Body of pancreas (tissue), 4 donors: ENCODE results near the gene SENP8. TPM values are rescaled to one million over a fixed set of nuclear protein-coding genes. Genes with fewer than 3 reads are reported as not detected.
"Not testable (repeated sequence)": the region's sequence is repeated elsewhere in the genome, so short reads cannot be mapped to it uniquely, and the experiment has no call there.

Experiments used
- ATAC-seq: fragments of 150-250 bp; one replicate; pipeline ENCODE4 v1.9.1; 2016
- DNase-seq, 4 donors: peaks; one replicate each; pipeline ENCODE4 v3.0.0-alpha.2; 2019
- H3K27ac ChIP-seq, 4 donors: fragments of 200-600 bp; sonication (generic); 1 replicate in 3 of 4; 2 replicates in 1 of 4; pipeline versions ENCODE4 v1.5.1 to v1.6.1; 2016 to 2019; ENCODE audit warnings: mild to moderate bottlenecking in 1 of 4, mixed read lengths in 1 of 4, moderate library complexity in 1 of 4
- H3K27me3 ChIP-seq, 2 donors: fragments of 200-600 bp; sonication (generic); one replicate each; pipeline ENCODE4 v1.6.0; 2016; ENCODE audit warnings: mild to moderate bottlenecking in 1 of 2
- H3K36me3 ChIP-seq, 2 donors: fragments of 200-600 bp; sonication (generic); replicated peaks in 1 of 2; 2 replicates each; pipeline ENCODE4 v1.5.1; 2016; ENCODE audit warnings: low read depth in 2 of 2; ENCODE audit not compliant: insufficient read depth in 1 of 2
- H3K4me1 ChIP-seq: fragments of 200-600 bp; sonication (generic); one replicate; pipeline ENCODE4 v1.6.0; 2016
- H3K4me3 ChIP-seq, 2 donors: fragments of 200-600 bp; sonication (generic); 1 replicate in 1 of 2; 2 replicates in 1 of 2; pipeline ENCODE4 v1.5.1; 2016 to 2019
- H3K9me3 ChIP-seq, 3 donors: fragments of 200-600 bp; sonication (generic); 1 replicate in 2 of 3; 2 replicates in 1 of 3; pipeline ENCODE4 v1.5.1; 2016
- POLR2A ChIP-seq, 3 donors: fragments of 450-650 bp; IDR thresholded peaks; one replicate each; pipeline ENCODE4 v1.6.1; 2016; ENCODE audit warnings: antibody characterized with exemption in 3 of 3, mild to moderate bottlenecking in 2 of 3
- WGBS, 2 donors: methylation state at CpG; one replicate each; pipeline ENCODE4 v1.1.5; 2017; 5-methylcytosine and 5-hydroxymethylcytosine counted together
- intact Hi-C: fragments of 100-400 bp; cut with DNase I; formaldehyde crosslinking; loops from one replicate; pipeline ENCODE4 v1.15.1; 2023
- total RNA-seq, 2 donors: library from RNA; depleted of rRNA; stranded (reverse); fragments of >200 nt; gene quantifications; one replicate each; pipeline ENCODE4 v1.1.0, GENCODE V29; 2016
- TF ChIP-seq, protein P1 (sequence below), 7 experiments: fragments of 450-650 bp in 4 of 7; fragments of 200-600 bp in 3 of 7; sonication (generic) in 3 of 7; IDR thresholded peaks; one replicate each; pipeline ENCODE4 v1.5.1; 2016 to 2019; ENCODE audit warnings: antibody characterized with exemption in 7 of 7

SENP8 gene
- total RNA-seq, 2 donors from 2014 or later = 2.1 to 5.3 TPM

GRCh38 chr15:72169921-72170611 lies 51.9 kb downstream of the SENP8 start:
- ATAC-seq = no peak
- intact Hi-C loops = loop anchor here (10.0 kb wide), 1 partner anchor 425 kb away; no protein-coding TSS in a partner anchor
- WGBS, 2 donors = 74 to 80% methylated on average over 13 to 15 of the region's 16 CpGs
- no peak for DNase-seq
- H3K36me3 ChIP-seq = no peaks in the 10 kb centered on the region
- no peaks in the 10 kb centered on the region for H3K27me3 ChIP-seq
- no peak overlapping the region for H3K4me3 ChIP-seq
- H3K9me3 ChIP-seq = no peaks in the 10 kb centered on the region
- TF ChIP-seq POLR2A (IDR thresholded peaks at IDR 0.05) = no peak
- TF ChIP-seq, protein P1, sequence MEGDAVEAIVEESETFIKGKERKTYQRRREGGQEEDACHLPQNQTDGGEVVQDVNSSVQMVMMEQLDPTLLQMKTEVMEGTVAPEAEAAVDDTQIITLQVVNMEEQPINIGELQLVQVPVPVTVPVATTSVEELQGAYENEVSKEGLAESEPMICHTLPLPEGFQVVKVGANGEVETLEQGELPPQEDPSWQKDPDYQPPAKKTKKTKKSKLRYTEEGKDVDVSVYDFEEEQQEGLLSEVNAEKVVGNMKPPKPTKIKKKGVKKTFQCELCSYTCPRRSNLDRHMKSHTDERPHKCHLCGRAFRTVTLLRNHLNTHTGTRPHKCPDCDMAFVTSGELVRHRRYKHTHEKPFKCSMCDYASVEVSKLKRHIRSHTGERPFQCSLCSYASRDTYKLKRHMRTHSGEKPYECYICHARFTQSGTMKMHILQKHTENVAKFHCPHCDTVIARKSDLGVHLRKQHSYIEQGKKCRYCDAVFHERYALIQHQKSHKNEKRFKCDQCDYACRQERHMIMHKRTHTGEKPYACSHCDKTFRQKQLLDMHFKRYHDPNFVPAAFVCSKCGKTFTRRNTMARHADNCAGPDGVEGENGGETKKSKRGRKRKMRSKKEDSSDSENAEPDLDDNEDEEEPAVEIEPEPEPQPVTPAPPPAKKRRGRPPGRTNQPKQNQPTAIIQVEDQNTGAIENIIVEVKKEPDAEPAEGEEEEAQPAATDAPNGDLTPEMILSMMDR (IDR thresholded peaks at IDR 0.05) = no peak
- no peak overlapping the region for H3K27ac ChIP-seq
- H3K4me1 ChIP-seq = no peaks in the 10 kb centered on the region

GRCh38 chr15:72170691-72171090 lies 52.5 kb downstream of the SENP8 start:
- no peak for ATAC-seq
- no peaks in the 10 kb centered on the region for H3K4me1 ChIP-seq
- H3K4me3 ChIP-seq = no peak overlapping the region
- H3K9me3 ChIP-seq = no peaks in the 10 kb centered on the region
- no peaks in the 10 kb centered on the region for H3K27me3 ChIP-seq
- H3K27ac ChIP-seq = no peak overlapping the region
- no peak for TF ChIP-seq POLR2A (IDR thresholded peaks at IDR 0.05)
- TF ChIP-seq, protein P1 (IDR thresholded peaks at IDR 0.05) = no peak
- no peaks in the 10 kb centered on the region for H3K36me3 ChIP-seq
- DNase-seq = no peak
- 82 to 84% methylated on average over 4 to 7 of the region's 7 CpGs for WGBS, 2 donors
- intact Hi-C loops = no loop called here

- ATAC-seq, intact Hi-C loops, H3K27me3 ChIP-seq, H3K4me1 ChIP-seq, H3K4me3 ChIP-seq, H3K27ac ChIP-seq, H3K36me3 ChIP-seq, DNase-seq, H3K9me3 ChIP-seq: not testable (repeated sequence)
- WGBS, 2 donors = 76 to 84% methylated on average over 10 of the region's 10 CpGs
Measured at GRCh38 chr15:72171978-72172377, 53.8 kb downstream of the SENP8 start.

- WGBS, 2 donors = 62 to 73% methylated on average over 5 of the region's 5 CpGs
- Histone ChIP-seq H3K4me1 (no peaks in the 10 kb centered on the region), H3K27me3 (peaks cover 0 to 4% of the 10 kb centered on the region in 2 donors), H3K27ac (no peak overlapping the region), H3K9me3 (no peaks in the 10 kb centered on the region), H3K36me3 (no peaks in the 10 kb centered on the region), H3K4me3 (no peak overlapping the region)
- TF ChIP-seq, protein P1 (IDR thresholded peaks at IDR 0.05) = no peak
- no peak for TF ChIP-seq POLR2A (IDR thresholded peaks at IDR 0.05)
- DNase-seq = no peak
- no peak for ATAC-seq
- intact Hi-C loops = no loop called here
Measured at GRCh38 chr15:72172796-72173195, 54.6 kb downstream of the SENP8 start.

GRCh38 chr15:72173401-72173800 lies 55.2 kb downstream of the SENP8 start:
- 74 to 87% methylated on average over 5 to 6 of the region's 6 CpGs for WGBS, 2 donors
- H3K4me3 ChIP-seq = no peak overlapping the region
- no peaks in the 10 kb centered on the region for H3K36me3 ChIP-seq
- no peak for DNase-seq
- no peak for TF ChIP-seq POLR2A (IDR thresholded peaks at IDR 0.05)
- TF ChIP-seq, protein P1 (IDR thresholded peaks at IDR 0.05) = no peak
- no peak for ATAC-seq
- H3K27ac ChIP-seq = no peak overlapping the region
- H3K27me3 ChIP-seq = peaks cover 0 to 4% of the 10 kb centered on the region in 2 donors
- no peaks in the 10 kb centered on the region for H3K4me1 ChIP-seq
- intact Hi-C loops = no loop called here
- no peaks in the 10 kb centered on the region for H3K9me3 ChIP-seq
